H1 (cell line): ENCODE data around the gene BRMS1L. TPM values are rescaled to one million over a fixed set of nuclear protein-coding genes. Genes with fewer than 3 reads are reported as not detected.

ENCODE experiments used
- CTCF ChIA-PET: fragments of 300-600 bp; sonication (Branson Sonifier 250); formaldehyde crosslinking; loops from one replicate; lab custom pipeline; 2021; ENCODE audit not compliant: partially characterized antibody; lab: Charles Lee
- POLR2A ChIA-PET: fragments of 300-600 bp; sonication (Branson Sonifier 250); formaldehyde crosslinking; loops from one replicate; lab custom pipeline; 2021; ENCODE audit warnings: inconsistent platforms; ENCODE audit not compliant: partially characterized antibody; lab: Charles Lee
- DNase-seq, 2 experiments: peaks; one replicate each; pipeline versions ENCODE4 v3.0.0 to v3.0.0-alpha.2; 2010 to 2022; ENCODE audit warnings: low spot score in 2 of 2, low read depth in 1 of 2, mixed read lengths in 1 of 2
- FAIRE-seq: peaks from 2 replicates; lab custom pipeline; 2011; peaks lifted over from hg19 to GRCh38; lab: Jason Lieb, UNC
- H2AFZ ChIP-seq: 2 replicates; pipeline ENCODE4 v1.8.1; 2012; ENCODE audit warnings: low read length, inconsistent platforms
- H2AK5ac ChIP-seq: 2 replicates; pipeline ENCODE4 v1.6.1; 2013; ENCODE audit warnings: low read depth, low read length
- H2BK120ac ChIP-seq: replicated peaks from 2 replicates; pipeline ENCODE3; 2013; ENCODE audit warnings: low read depth, low read length, inconsistent platforms
- H2BK12ac ChIP-seq: 2 replicates; pipeline ENCODE4 v1.6.1; 2013; ENCODE audit warnings: low read depth, low read length
- H2BK15ac ChIP-seq: 2 replicates; pipeline ENCODE4 v1.6.1; 2013; ENCODE audit warnings: low read length
- H2BK20ac ChIP-seq: 2 replicates; pipeline ENCODE4 v1.6.1; 2013; ENCODE audit warnings: low read length
- H2BK5ac ChIP-seq: 2 replicates; pipeline ENCODE4 v1.6.1; 2013; ENCODE audit warnings: low read depth, low read length
- H3K14ac ChIP-seq: 2 replicates; pipeline ENCODE4 v1.6.1; 2013; ENCODE audit warnings: inconsistent platforms; ENCODE audit not compliant: insufficient read length
- H3K18ac ChIP-seq: 2 replicates; pipeline ENCODE4 v1.6.1; 2013; ENCODE audit warnings: low read length; ENCODE audit errors: extremely low read depth
- H3K23ac ChIP-seq: 2 replicates; pipeline ENCODE4 v1.6.1; 2013; ENCODE audit warnings: inconsistent platforms; ENCODE audit not compliant: insufficient read length
- H3K23me2 ChIP-seq: 2 replicates; pipeline ENCODE4 v1.6.1; 2013; ENCODE audit warnings: low read depth, low read length
- H3K27ac ChIP-seq: 2 replicates; pipeline ENCODE4 v1.6.1; 2011; ENCODE audit warnings: low read depth, low read length, inconsistent platforms
- H3K27me3 ChIP-seq, 4 experiments: replicated peaks in 1 of 4; 1 replicate in 1 of 4; 2 replicates in 3 of 4; pipeline versions ENCODE4 v1.6.1 to v1.8.1; 2011 to 2013; ENCODE audit warnings: low read length in 3 of 4, mild to moderate bottlenecking in 3 of 4, inconsistent platforms in 2 of 4, mixed read lengths in 2 of 4, moderate library complexity in 1 of 4; ENCODE audit not compliant: control insufficient read depth in 3 of 4, insufficient read depth in 3 of 4; ENCODE audit errors: extremely low read depth in 1 of 4
- H3K36me3 ChIP-seq, 4 experiments: 2 replicates each; pipeline versions ENCODE4 v1.6.1 to v1.8.1; 2011 to 2013; ENCODE audit warnings: mild to moderate bottlenecking in 4 of 4, low read length in 3 of 4, moderate library complexity in 2 of 4, control low read depth in 1 of 4, inconsistent platforms in 1 of 4; ENCODE audit not compliant: insufficient read depth in 4 of 4, control insufficient read depth in 2 of 4
- H3K4ac ChIP-seq: replicated peaks from 2 replicates; pipeline ENCODE3; 2013; ENCODE audit warnings: low read length, low read depth, mixed read lengths, inconsistent platforms; ENCODE audit not compliant: insufficient read length
- H3K4me1 ChIP-seq, 4 experiments: replicated peaks in 1 of 4; 1 replicate in 1 of 4; 2 replicates in 3 of 4; pipeline versions ENCODE4 v1.6.1 to v1.8.1; 2011 to 2013; ENCODE audit warnings: low read length in 3 of 4, inconsistent platforms in 2 of 4, mixed read lengths in 1 of 4; ENCODE audit not compliant: insufficient read depth in 4 of 4, control insufficient read depth in 3 of 4
- H3K4me2 ChIP-seq, 2 experiments: 2 replicates each; pipeline versions ENCODE4 v1.6.1 to v1.8.1; 2011 to 2013; ENCODE audit warnings: low read depth in 2 of 2, low read length in 2 of 2, control low read depth in 1 of 2, inconsistent platforms in 1 of 2, mild to moderate bottlenecking in 1 of 2; ENCODE audit not compliant: insufficient read depth in 1 of 2
- H3K4me3 ChIP-seq, 4 experiments: fragments of 200-600, 300-600 bp in 1 of 4; sonication (generic), shearing (Covaris generic), sonication (Bioruptor Twin) in 1 of 4; 2 replicates each; pipeline versions ENCODE4 v1.5.1 to v1.8.1; 2011 to 2016; ENCODE audit warnings: low read length in 4 of 4, low read depth in 3 of 4, control low read depth in 2 of 4, inconsistent platforms in 2 of 4, mild to moderate bottlenecking in 2 of 4, mixed read lengths in 1 of 4, moderate library complexity in 1 of 4; ENCODE audit not compliant: insufficient read depth in 2 of 4; ENCODE audit errors: extremely low read depth in 1 of 4
- H3K56ac ChIP-seq: replicated peaks from 2 replicates; pipeline ENCODE3; 2013; ENCODE audit warnings: low read depth, mild to moderate bottlenecking, mixed read lengths, low read length, inconsistent platforms; ENCODE audit not compliant: insufficient read length
- H3K79me1 ChIP-seq: 2 replicates; pipeline ENCODE4 v1.6.1; 2013; ENCODE audit warnings: low read depth, low read length, control low read depth
- H3K79me2 ChIP-seq, 2 experiments: 2 replicates each; pipeline versions ENCODE4 v1.6.1 to v1.8.1; 2012 to 2013; ENCODE audit warnings: low read length in 2 of 2, mild to moderate bottlenecking in 2 of 2, inconsistent platforms in 1 of 2; ENCODE audit not compliant: insufficient read depth in 2 of 2, control insufficient read depth in 1 of 2
- H3K9ac ChIP-seq, 4 experiments: replicated peaks in 1 of 4; 1 replicate in 1 of 4; 2 replicates in 3 of 4; pipeline versions ENCODE4 v1.6.1 to v1.8.1; 2011 to 2013; ENCODE audit warnings: low read depth in 3 of 4, low read length in 3 of 4, control low read depth in 2 of 4, mild to moderate bottlenecking in 2 of 4, moderate library complexity in 2 of 4, inconsistent platforms in 1 of 4; ENCODE audit errors: extremely low read depth in 1 of 4
- H3K9me3 ChIP-seq, 2 experiments: 2 replicates each; pipeline versions ENCODE4 v1.6.1 to v1.8.1; 2012 to 2013; ENCODE audit warnings: mild to moderate bottlenecking in 2 of 2, moderate library complexity in 2 of 2, control low read depth in 1 of 2, inconsistent platforms in 1 of 2, low read depth in 1 of 2, low read length in 1 of 2, mixed read lengths in 1 of 2; ENCODE audit not compliant: insufficient read depth in 2 of 2
- H4K20me1 ChIP-seq, 2 experiments: replicated peaks in 1 of 2; 2 replicates each; pipeline versions ENCODE3 to v1.8.1; 2011 to 2013; ENCODE audit warnings: inconsistent platforms in 2 of 2, low read length in 2 of 2, mild to moderate bottlenecking in 1 of 2; ENCODE audit not compliant: insufficient read depth in 2 of 2, control insufficient read depth in 1 of 2
- H4K5ac ChIP-seq: 2 replicates; pipeline ENCODE4 v1.6.1; 2013; ENCODE audit warnings: low read length, low read depth, mixed read lengths, inconsistent platforms; ENCODE audit not compliant: insufficient read length
- H4K8ac ChIP-seq: 2 replicates; pipeline ENCODE4 v1.8.0; 2013; ENCODE audit warnings: mild to moderate bottlenecking, moderate library complexity, low read length, inconsistent platforms; ENCODE audit not compliant: insufficient read depth; ENCODE audit errors: extremely low read depth
- H4K91ac ChIP-seq: replicated peaks from 2 replicates; pipeline ENCODE3; 2013; ENCODE audit warnings: low read length, mixed read lengths, inconsistent platforms; ENCODE audit not compliant: insufficient read length
- ATF3 ChIP-seq: IDR thresholded peaks from 2 replicates; pipeline ENCODE4 v1.6.1; 2011; ENCODE audit warnings: low read depth, mild to moderate bottlenecking, low read length; ENCODE audit not compliant: insufficient read depth
- BRCA1 ChIP-seq: IDR thresholded peaks from 2 replicates; pipeline ENCODE4 v1.6.1; 2012; ENCODE audit warnings: low read depth, low read length, improper control_type of control experiment
- E2F6 ChIP-seq: IDR thresholded peaks from 2 replicates; pipeline ENCODE4 v1.6.1; 2012; ENCODE audit warnings: inconsistent platforms
- MAX ChIP-seq: IDR thresholded peaks from 2 replicates; pipeline ENCODE4 v1.6.1; 2012; ENCODE audit warnings: inconsistent platforms
- SIRT6 ChIP-seq: IDR thresholded peaks from one replicate; pipeline ENCODE4 v1.7.1; 2012; ENCODE audit warnings: low read length, inconsistent platforms
- SUZ12 ChIP-seq: fragments of 200-600 bp; sonication (generic); IDR thresholded peaks from 2 replicates; pipeline ENCODE4 v1.6.1; 2012; ENCODE audit warnings: mild to moderate bottlenecking, inconsistent platforms, low read length, moderate library complexity, mixed read lengths
- USF2 ChIP-seq: IDR thresholded peaks from 2 replicates; pipeline ENCODE4 v1.6.1; 2011; ENCODE audit warnings: low read length, improper control_type of control experiment
- WGBS, 2 experiments: shearing (Covaris generic) in 1 of 2; methylation state at CpG; one replicate each; pipeline versions ENCODE4 v1.1.6 to v1.1.7; 2013 to 2015; ENCODE audit warnings: low lambda C conversion rate in 2 of 2, mixed read lengths in 2 of 2, inconsistent platforms in 1 of 2, low coverage in 1 of 2, missing lambda C conversion rate in 1 of 2; ENCODE audit not compliant: insufficient replicate concordance in 2 of 2, insufficient coverage in 1 of 2, insufficient read length in 1 of 2; ENCODE audit errors: extremely low coverage in 1 of 2, missing lambda C conversion rate in 1 of 2; 5-methylcytosine and 5-hydroxymethylcytosine counted together
- polyA plus RNA-seq, 7 experiments: library from polyadenylated mRNA; depleted of rRNA in 3 of 7; stranded (reverse) in 5 of 7; unstranded in 2 of 7; fragments of >200 nt in 5 of 7; fragments of 200-250 nt in 2 of 7; gene quantifications; 1 replicate in 5 of 7; 2 replicates in 1 of 7; 4 replicates in 1 of 7; pipeline versions ENCODE4 v1.2.1 to v1.2.3, GENCODE V29; 2011 to 2013; ENCODE audit warnings: missing spikeins in 2 of 7, mixed read lengths in 2 of 7
- total RNA-seq: library from RNA; stranded (reverse); fragmentation: NEBNext Ultra II Directional; extraction: Animal tissue kit (Norgen Biotek cat#: 25700); gene quantifications from 2 replicates; pipeline ENCODE4 v1.2.1, GENCODE V29; 2021

BRMS1L gene
- total and polyA plus RNA-seq, 2 of the 8 experiments (the other 6 are each of a cell fraction or from before 2014, with no cell fraction given) = 4.4 to 10.9 TPM

- Histone ChIP-seq H3K27ac (no peak overlapping the region), H3K23me2 (no peaks in the 10 kb centered on the region), H2AK5ac (no peak overlapping the region), H3K4ac (no peak overlapping the region), H3K9ac (no peak overlapping the region), H2AFZ (no peak overlapping the region), H3K79me1 (no peaks in the 10 kb centered on the region), H4K8ac (no peak overlapping the region), H2BK20ac (no peak overlapping the region), H2BK12ac (no peak overlapping the region), H3K56ac (no peak overlapping the region), H4K91ac (no peak overlapping the region), H3K23ac (no peak overlapping the region), H3K36me3 (peaks cover 0 to 19% (median 3%) of the 10 kb centered on the region in 4 experiments; a peak in 4 of 8 replicates), H3K4me2 (no peak overlapping the region), H2BK120ac (no peak overlapping the region), H3K4me1 (no peaks in the 10 kb centered on the region), H3K27me3 (no peaks in the 10 kb centered on the region), H3K18ac (no peak overlapping the region), H3K14ac (no peak overlapping the region), H2BK15ac (no peak overlapping the region), H3K9me3 (no peaks in the 10 kb centered on the region), H4K20me1 (peaks cover 0 to 1% of the 10 kb centered on the region in 2 experiments), H3K4me3 (no peak overlapping the region), H2BK5ac (no peak overlapping the region)
- POLR2A ChIA-PET = interaction anchor here (0.7 kb wide), 1 partner anchor 622 kb away, joined by 3 read pairs; no protein-coding TSS in a partner anchor
- DNase-seq = no peak
- FAIRE-seq = no peak
- CTCF ChIA-PET = interaction anchor here (0.9 to 1.0 kb wide), 2 partner anchors 17 to 52 kb away, joined by 3 read pairs; no protein-coding TSS in a partner anchor
- 92% methylated on average over 2 of the region's 2 CpGs; no CpG with 5 or more reads in 1 of the 2 experiments for WGBS, 2 experiments
- TF ChIP-seq ATF3 (no peak), SIRT6 (no peak), E2F6 (no peak), BRCA1 (no peak), SUZ12 (no peak), USF2 (no peak), MAX (no peak)
- TF ChIP-seq, all 59 proteins: peak for 0
- H3K79me2 ChIP-seq = no peaks in the 10 kb centered on the region
- H4K5ac ChIP-seq = no peak overlapping the region
Measured at GRCh38 chr14:35866595-35867279, 40.6 kb downstream of the BRMS1L start.
